GM23338 (cell line): ENCODE data around the gene NOPCHAP1.

Experiments used
- EZH2 ChIP-seq: fragments of 200-600 bp; sonication (generic); IDR thresholded peaks from one replicate; pipeline ENCODE4 v1.8.0; 2017; ENCODE audit warnings: antibody characterized with exemption, mild to moderate bottlenecking, low read depth; ENCODE audit not compliant: unreplicated experiment
- EZH2phosphoT487 ChIP-seq: fragments of 200-600 bp; sonication (generic); IDR thresholded peaks from one replicate; pipeline ENCODE4 v1.8.1; 2018; ENCODE audit warnings: antibody characterized with exemption; ENCODE audit not compliant: unreplicated experiment
- JUNB ChIP-seq: IDR thresholded peaks from one replicate; pipeline ENCODE4 v1.6.1; 2016; ENCODE audit warnings: antibody characterized with exemption; ENCODE audit not compliant: unreplicated experiment
- NANOG ChIP-seq: IDR thresholded peaks from 2 replicates; pipeline ENCODE4 v1.6.1; 2016; ENCODE audit warnings: antibody characterized with exemption, borderline replicate concordance
- POLR2AphosphoS5 ChIP-seq: IDR thresholded peaks from 2 replicates; pipeline ENCODE4 v1.6.1; 2016; ENCODE audit warnings: antibody characterized with exemption, low read depth
- REST ChIP-seq: IDR thresholded peaks from one replicate; pipeline ENCODE4 v1.6.1; 2018; ENCODE audit warnings: antibody characterized with exemption; ENCODE audit not compliant: unreplicated experiment
- TF ChIP-seq, protein P1 (sequence below), 2 experiments: fragments of 200-600 bp in 1 of 2; sonication (generic) in 1 of 2; conservative IDR thresholded peaks; 2 replicates each; pipeline versions ENCODE4 v1.5.1 to v1.6.1; 2016 to 2017; ENCODE audit warnings: antibody characterized with exemption in 2 of 2, low read depth in 2 of 2, mild to moderate bottlenecking in 2 of 2, moderate library complexity in 1 of 2

DNA sequence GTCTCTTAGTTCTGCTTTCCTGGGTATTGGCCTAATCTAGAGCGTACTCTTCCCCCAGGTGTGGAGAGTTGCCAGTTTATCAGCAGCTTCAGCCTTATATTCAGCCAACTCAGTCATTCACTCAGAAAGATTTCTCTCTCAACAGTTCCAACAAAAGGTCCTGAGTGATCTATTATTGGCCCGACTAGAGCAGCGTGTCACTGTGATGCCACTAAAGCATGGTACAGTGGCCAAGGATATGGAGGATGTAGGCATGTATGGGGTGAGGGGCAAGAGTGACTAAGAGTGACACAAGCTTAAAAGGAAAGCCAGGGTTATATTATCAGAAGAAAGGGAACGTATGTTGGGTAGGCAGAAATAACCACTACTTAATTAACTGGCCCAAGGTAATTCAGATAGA, 4.8 kb downstream of the NOPCHAP1 start:
- TF ChIP-seq, protein P1, sequence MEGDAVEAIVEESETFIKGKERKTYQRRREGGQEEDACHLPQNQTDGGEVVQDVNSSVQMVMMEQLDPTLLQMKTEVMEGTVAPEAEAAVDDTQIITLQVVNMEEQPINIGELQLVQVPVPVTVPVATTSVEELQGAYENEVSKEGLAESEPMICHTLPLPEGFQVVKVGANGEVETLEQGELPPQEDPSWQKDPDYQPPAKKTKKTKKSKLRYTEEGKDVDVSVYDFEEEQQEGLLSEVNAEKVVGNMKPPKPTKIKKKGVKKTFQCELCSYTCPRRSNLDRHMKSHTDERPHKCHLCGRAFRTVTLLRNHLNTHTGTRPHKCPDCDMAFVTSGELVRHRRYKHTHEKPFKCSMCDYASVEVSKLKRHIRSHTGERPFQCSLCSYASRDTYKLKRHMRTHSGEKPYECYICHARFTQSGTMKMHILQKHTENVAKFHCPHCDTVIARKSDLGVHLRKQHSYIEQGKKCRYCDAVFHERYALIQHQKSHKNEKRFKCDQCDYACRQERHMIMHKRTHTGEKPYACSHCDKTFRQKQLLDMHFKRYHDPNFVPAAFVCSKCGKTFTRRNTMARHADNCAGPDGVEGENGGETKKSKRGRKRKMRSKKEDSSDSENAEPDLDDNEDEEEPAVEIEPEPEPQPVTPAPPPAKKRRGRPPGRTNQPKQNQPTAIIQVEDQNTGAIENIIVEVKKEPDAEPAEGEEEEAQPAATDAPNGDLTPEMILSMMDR (conservative IDR thresholded peaks at IDR 0.05; ENCODE audit: low read depth in 2 of 2) = no peak
- TF ChIP-seq POLR2AphosphoS5 = no peak
- TF ChIP-seq EZH2 = no peak
- no peak for TF ChIP-seq REST
- TF ChIP-seq EZH2phosphoT487 = no peak
- no peak for TF ChIP-seq JUNB
- TF ChIP-seq NANOG = no peak
